HG03196 (cell line): ENCODE data around the gene EHD2.
"Not testable (repeated sequence)": the region's sequence is repeated elsewhere in the genome, so short reads cannot be mapped to it uniquely, and the experiment has no call there.

ENCODE experiments used
- ATAC-seq: cut with Tn5 transposase; IDR thresholded peaks from one replicate; pipeline ENCODE4 v1.9.1; 2021; ENCODE audit not compliant: unreplicated experiment

Gene EHD2

DNA sequence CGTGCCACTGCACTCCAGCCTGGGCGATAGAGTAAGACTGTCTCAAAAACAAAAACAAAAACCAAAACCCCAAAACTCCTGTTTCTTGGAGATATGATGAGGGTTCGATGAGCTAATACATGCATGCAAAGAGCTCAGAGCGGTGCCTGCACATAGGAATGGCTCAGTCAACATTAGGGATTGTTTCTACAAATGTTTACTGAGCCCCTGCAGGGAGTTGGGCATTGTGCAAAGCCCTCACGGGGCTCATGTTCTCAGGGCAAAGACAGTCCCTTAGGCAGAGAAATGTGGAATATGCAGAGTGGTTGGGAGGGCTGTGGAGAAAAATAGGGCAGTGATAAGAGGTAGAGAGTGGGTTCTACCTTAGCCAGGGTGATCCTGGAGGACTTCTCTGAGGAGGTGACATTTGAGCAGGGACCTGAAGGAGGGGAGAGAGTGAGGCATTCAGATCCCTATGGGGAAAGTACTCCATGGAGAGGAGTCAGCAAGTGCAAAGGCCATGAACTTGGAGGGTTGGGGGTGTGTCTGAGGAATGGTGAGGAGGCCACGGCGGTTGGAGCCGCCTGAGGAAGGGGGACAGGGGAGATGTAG, 1.5 kb upstream of the EHD2 start:
- ATAC-seq = no peak

DNA sequence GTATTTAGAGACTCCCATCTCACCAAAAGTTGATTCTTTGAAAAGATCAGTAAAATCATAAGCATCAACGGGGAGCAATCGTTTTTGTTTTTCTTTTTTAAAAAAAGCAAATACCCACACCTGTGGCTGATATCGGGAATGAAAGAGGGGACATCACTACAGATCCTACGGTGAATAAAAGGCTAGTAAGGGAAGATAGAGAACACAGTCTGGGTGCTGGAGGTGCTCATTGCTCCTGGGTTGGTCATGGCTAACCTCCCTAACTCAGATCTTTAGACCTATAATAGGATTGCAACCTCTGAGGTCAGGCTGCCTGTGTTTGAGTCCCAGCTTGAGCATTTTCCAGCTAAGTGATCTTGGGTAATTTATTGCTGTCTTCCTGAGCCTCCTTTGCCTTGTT, 1.1 kb downstream of the EHD2 start:
- ATAC-seq = no peak

DNA sequence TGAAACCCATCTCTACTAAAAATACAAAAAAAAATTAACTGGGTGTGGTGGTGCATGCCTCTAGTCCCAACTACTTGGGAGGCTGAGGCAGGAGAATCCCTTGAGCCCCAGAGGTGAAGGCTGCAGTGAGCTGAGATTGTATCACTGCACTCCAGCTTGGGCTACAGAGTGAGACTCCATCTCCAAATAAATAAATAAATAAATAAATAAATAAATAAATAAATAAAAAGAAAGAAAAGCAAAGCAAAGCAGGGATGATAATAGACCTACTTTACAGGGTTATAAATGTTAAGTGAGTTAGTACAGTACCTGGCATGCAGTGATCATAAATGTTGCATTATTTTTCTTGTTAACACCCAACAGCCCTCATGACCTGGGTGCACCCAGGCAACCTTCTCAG, 1.6 kb downstream of the EHD2 start:
- ATAC-seq = not testable (repeated sequence)

DNA sequence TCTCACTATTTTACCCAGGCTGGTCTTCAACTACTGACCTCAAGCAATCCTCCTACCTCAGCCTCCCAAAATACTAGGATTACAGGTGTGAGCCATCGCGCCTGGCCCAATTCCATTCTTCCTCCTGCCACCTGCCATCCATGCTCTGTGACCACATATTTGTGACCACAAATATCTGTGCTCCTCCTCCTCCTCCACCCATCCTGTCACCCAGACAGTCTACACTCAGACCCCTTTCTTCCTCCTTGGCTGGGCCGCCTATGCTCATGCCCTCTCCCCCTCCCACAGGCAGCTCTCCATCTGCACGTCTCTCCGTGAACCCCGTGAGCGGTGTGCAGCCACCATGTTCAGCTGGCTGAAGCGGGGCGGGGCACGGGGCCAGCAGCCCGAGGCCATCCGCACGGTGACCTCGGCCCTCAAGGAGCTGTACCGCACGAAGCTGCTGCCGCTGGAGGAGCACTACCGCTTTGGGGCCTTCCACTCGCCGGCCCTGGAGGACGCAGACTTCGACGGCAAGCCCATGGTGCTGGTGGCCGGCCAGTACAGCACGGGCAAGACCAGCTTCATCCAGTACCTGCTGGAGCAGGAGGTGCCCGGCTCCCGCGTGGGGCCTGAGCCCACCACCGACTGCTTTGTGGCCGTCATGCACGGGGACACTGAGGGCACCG, 3.2 kb downstream of the EHD2 start:
- ATAC-seq = no peak

GRCh38 chr19:47718415-47719046, 5.3 kb downstream of the EHD2 start:
- ATAC-seq = not testable (repeated sequence)

GRCh38 chr19:47719047-47719859, 6.0 kb downstream of the EHD2 start:
- ATAC-seq = no peak

DNA sequence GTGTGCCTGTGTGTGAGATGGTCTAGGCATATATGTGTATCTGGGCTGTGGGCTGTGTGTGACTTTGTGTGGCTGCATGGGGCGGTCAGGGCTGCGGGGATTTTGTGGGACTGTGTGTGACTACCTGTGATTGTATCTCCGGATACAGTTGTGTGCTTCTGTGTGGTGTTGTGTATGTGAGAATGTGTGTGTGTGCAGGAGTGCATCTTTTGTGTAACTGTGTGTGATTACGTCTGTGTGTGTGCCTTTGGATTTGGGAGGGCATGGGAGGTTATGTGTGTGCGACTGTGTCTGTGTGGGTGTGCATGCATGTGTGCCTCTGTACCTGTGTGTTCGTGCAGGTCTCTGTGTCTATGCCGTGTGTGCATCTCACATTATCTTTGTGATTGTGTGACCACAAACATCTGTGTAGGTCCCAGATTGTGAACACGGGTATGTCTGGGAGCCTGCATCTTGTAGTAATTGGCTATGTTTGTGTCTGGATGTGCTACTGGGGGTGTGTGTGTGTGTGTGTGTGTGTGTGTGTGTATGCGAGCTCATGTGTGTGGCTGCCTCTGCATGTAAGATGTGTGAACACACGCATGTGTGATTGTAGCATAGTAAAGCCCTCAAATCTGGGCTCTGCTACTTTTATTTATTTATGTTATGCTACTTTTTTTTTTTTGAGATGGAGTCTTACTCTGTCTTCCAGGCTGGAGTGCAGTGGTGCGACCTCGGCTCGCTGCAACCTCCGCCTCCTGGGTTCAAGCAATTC, 7.6 kb downstream of the EHD2 start:
- ATAC-seq = no peak

DNA sequence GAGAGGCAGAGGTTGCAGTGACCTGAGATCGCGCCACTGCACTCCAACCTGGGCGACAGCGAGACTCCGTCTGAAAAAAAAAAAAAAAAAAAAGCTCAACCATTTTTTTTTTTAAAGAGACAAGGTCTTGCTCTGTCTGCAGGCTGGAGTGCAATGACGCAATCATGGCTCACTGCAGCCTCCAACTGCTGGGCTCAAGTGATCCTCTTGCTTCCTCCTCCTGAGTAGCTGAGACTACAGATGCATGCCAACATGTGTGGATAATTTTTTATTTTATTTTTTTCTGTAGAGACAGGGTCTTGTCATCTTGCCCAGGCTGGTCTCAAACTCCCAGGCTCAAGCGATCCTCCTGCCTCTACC, 10.3 kb downstream of the EHD2 start:
- ATAC-seq = no peak

DNA sequence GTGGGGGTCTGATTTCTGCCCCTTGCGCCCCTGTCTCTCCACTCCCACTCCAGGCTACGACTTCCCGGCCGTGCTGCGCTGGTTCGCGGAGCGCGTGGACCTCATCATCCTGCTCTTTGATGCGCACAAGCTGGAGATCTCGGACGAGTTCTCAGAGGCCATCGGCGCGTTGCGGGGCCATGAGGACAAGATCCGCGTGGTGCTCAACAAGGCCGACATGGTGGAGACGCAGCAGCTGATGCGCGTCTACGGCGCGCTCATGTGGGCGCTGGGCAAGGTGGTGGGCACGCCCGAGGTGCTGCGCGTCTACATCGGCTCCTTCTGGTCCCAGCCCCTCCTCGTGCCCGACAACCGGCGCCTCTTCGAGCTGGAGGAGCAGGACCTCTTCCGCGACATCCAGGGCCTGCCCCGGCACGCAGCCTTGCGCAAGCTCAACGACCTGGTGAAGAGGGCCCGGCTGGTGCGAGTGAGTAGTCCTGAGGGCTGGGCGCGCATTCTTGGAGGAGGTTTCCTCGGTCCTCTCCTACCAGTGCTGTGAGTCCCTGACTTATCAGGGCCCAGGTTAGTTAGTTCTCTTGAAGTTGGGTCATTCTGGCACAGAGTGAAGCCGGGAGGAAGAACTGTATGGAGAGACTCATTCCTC, 12.7 kb downstream of the EHD2 start:
- no peak for ATAC-seq

DNA sequence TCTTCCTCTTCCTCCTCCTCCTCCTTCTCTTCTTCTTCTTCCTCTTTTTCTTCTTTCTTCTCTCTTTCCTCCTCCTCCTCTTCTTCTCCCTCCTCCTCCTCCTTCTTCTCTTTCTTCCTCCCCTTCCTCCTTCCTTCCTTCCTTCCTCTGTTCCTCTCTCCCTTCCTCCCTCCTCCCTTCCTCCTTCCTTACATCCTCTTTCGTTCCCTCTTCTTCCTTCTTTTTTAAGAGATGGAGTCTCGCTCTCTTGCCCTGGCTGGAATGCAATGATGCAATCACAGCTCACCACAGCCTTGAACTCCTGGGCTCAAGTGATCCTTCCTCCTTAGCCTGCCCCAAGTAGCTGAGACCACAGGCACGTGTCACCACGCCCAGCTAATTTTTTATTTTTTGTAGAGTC, 13.2 kb downstream of the EHD2 start:
- no peak for ATAC-seq

- ATAC-seq = not testable (repeated sequence)
Measured at GRCh38 chr19:47728295-47728694, 15.1 kb downstream of the EHD2 start.

DNA sequence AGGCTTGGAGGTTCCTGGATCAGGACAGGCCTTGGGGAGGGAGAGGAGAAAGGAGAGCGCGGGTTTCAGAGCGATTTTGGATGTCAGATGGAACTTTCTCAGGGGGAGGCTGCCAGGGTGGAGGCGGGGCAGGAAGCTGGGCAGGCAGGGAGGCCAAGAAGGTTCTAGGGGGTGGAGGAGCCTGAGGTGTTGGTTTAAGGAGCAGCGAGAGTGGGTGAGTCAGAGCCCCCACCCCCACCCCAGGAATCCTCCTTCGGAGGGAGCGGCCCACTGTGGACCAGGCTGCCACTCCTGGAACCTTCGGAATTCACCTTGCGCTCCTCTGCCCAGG, 16.2 kb downstream of the EHD2 start:
- no peak for ATAC-seq

DNA sequence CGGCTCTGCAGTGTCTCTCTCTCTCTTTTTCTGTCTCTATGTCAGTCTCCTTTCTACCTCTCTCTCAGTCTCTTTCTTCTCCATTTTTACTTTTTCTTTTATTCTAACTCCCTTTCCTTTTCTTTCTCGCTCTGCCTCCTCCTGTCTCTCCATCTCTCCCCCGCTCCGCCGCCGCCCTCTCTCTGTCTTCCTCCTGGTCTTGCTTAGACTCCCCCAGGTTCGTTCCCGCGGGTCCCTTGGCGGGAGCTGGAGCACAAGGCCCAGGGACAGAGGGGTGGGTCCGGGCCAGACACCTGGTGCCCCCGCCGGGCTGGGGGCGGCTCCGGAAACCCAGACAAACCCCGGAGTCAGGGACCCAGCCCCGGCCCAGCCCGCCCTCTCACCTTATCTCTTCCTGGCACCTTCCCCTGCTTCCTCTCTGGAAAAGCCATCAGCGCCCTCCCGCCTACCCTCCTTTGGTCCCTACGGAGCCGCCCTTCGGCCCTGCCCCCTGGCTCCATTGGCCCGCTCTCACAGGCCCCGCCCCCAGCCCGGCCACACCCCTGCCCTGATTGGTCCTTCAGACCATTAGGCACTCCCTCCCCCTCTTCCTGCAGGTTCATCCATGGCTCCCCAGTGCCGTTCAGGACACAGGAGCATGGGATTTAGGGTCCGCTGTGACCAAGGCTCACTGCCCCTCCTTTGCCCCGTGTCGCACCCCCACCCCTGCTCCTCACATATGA, 16.7 kb downstream of the EHD2 start:
- ATAC-seq = no peak

DNA sequence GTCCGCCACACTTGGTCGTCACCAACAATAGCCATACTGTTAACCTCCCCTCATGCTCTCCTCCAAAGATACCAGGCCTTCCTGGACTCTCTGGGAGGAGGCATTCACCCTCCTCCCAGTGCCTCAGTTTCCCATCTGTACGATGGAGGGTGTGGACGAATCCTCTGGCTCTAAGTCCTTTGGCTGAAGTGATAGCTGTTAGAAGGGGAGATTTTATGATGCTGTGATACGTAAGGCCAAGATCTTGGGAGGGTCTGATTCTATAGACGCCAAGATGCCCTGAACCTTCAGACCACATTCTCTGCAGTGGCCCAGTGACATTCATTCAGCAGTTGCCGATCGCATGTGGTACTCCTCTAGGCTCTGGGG, 17.3 kb downstream of the EHD2 start:
- ATAC-seq = no peak

- ATAC-seq = no peak
Measured at GRCh38 chr19:47730910-47731309, 17.7 kb downstream of the EHD2 start.

GRCh38 chr19:47735131-47735530, 21.9 kb downstream of the EHD2 start:
- ATAC-seq = no peak

DNA sequence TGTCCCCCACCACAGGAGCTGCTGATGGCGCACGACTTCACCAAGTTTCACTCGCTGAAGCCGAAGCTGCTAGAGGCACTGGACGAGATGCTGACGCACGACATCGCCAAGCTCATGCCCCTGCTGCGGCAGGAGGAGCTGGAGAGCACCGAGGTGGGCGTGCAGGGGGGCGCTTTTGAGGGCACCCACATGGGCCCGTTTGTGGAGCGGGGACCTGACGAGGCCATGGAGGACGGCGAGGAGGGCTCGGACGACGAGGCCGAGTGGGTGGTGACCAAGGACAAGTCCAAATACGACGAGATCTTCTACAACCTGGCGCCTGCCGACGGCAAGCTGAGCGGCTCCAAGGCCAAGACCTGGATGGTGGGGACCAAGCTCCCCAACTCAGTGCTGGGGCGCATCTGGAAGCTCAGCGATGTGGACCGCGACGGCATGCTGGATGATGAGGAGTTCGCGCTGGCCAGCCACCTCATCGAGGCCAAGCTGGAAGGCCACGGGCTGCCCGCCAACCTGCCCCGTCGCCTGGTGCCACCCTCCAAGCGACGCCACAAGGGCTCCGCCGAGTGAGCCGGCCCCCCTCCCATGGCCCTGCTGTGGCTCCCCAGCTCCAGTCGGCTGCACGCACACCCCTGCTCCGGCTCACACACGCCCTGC, 27.8 kb downstream of the EHD2 start:
- ATAC-seq = no peak

DNA sequence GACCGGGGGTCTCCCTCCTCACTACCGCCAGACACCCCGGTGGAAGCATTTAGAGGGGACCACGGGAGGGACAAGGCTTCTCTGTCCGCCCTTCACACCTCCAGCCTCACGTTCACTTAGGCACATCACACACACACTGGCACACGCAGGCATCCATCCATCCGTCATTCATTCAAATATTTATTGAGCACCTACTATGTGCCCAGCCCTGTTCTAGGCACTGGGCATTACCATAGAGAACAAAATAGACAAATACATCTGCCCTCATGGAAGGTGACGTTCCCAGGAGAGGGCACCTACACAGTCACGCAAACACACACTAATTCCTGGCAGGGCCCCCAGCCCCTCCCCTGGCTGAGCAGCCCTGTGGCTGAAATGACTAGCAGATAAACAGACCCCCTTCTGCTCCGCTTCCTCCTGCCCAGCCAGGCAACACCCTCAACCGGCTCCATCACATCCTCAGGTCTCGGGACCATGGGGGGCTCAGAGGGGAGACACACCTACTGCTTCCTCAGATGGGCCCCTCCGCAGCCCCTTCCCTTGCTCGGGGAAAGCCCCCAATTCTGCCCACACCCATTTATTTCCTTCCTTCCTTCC, 28.4 kb downstream of the EHD2 start:
- ATAC-seq = no peak

GRCh38 chr19:47742634-47743033, 29.4 kb downstream of the EHD2 start:
- ATAC-seq = no peak
